Gastroesophageal sphincter (tissue), 3 donors: ENCODE data around the gene DNAJC10.

Source experiments
- CTCF ChIP-seq, 4 experiments: fragments of 200-600 bp in 2 of 4; fragments of 450-650 bp in 2 of 4; sonication (generic) in 1 of 4; IDR thresholded peaks; one replicate each; pipeline ENCODE4 v1.5.1; 2017 to 2019; ENCODE audit warnings: antibody characterized with exemption in 4 of 4, mild to moderate bottlenecking in 2 of 4, moderate library complexity in 2 of 4
- EP300 ChIP-seq: sonication (generic); formaldehyde crosslinking; IDR thresholded peaks from one replicate; pipeline ENCODE4 v1.6.1; 2017; ENCODE audit warnings: antibody characterized with exemption, mild to moderate bottlenecking
- POLR2A ChIP-seq, 2 donors: fragments of 450-650 bp; IDR thresholded peaks; one replicate each; pipeline ENCODE4 v1.6.1; 2017; ENCODE audit warnings: antibody characterized with exemption in 2 of 2, mild to moderate bottlenecking in 2 of 2, moderate library complexity in 1 of 2
- POLR2AphosphoS5 ChIP-seq: sonication (generic); formaldehyde crosslinking; IDR thresholded peaks from one replicate; pipeline ENCODE4 v1.6.1; 2017; ENCODE audit warnings: antibody characterized with exemption

GRCh38 chr2:182745061-182745460 is 29.0 kb downstream of the DNAJC10 start:
- TF ChIP-seq POLR2A (IDR thresholded peaks at IDR 0.05) = no peak
- no peak for TF ChIP-seq CTCF (IDR thresholded peaks at IDR 0.05)
- no peak for TF ChIP-seq POLR2AphosphoS5
- TF ChIP-seq EP300 = no peak
